Type B pancreatic cell (in vitro differentiated cells): ENCODE measurements around the gene LAPTM5. TPM values are rescaled to one million over a fixed set of nuclear protein-coding genes. Genes with fewer than 3 reads are reported as not detected.

Source experiments
- DNase-seq: peaks from one replicate; pipeline ENCODE4 v3.0.0; 2021; ENCODE audit warnings: mixed read lengths; ENCODE audit not compliant: unreplicated experiment; ENCODE audit errors: extremely low spot score
- H3K27ac Mint-ChIP-seq: 2 replicates; pipeline ENCODE4 v1.8.0; 2021; ENCODE audit warnings: mild to moderate bottlenecking, mixed read lengths
- H3K27me3 Mint-ChIP-seq: 2 replicates; pipeline ENCODE4 v1.8.0; 2021; ENCODE audit warnings: mixed read lengths
- H3K36me3 Mint-ChIP-seq: 2 replicates; pipeline ENCODE4 v1.8.0; 2021; ENCODE audit warnings: mixed read lengths
- H3K4me1 Mint-ChIP-seq: one replicate; pipeline ENCODE4 v1.8.0; 2021; ENCODE audit warnings: mixed read lengths; ENCODE audit not compliant: unreplicated experiment
- H3K4me3 Mint-ChIP-seq: 2 replicates; pipeline ENCODE4 v1.8.0; 2021; ENCODE audit warnings: mild to moderate bottlenecking, mixed read lengths
- H3K9me3 Mint-ChIP-seq: 2 replicates; pipeline ENCODE4 v1.8.0; 2021; ENCODE audit warnings: mixed read lengths
- total RNA-seq: library from RNA; stranded (reverse); gene quantifications from 2 replicates; pipeline ENCODE4 v1.2.1, GENCODE V29; 2021; ENCODE audit warnings: low replicate concordance
- TF ChIP-seq, protein P1 (sequence below): fragments of 200-600 bp; sonication (generic); conservative IDR thresholded peaks from 2 replicates; pipeline ENCODE4 v1.5.0; 2021; ENCODE audit warnings: antibody characterized with exemption, mild to moderate bottlenecking

The LAPTM5 gene
- total RNA-seq, 1 donor from 2014 or later, result 0.24 TPM

- Mint-ChIP-seq H3K9me3 (no peaks in the 10 kb centered on the region), H3K36me3 (no peaks in the 10 kb centered on the region), H3K4me3 (no peak overlapping the region), H3K4me1 (peaks cover 24% of the 10 kb centered on the region), H3K27ac (no peak overlapping the region), H3K27me3 (no peaks in the 10 kb centered on the region)
- no peak for DNase-seq
- TF ChIP-seq, protein P1, sequence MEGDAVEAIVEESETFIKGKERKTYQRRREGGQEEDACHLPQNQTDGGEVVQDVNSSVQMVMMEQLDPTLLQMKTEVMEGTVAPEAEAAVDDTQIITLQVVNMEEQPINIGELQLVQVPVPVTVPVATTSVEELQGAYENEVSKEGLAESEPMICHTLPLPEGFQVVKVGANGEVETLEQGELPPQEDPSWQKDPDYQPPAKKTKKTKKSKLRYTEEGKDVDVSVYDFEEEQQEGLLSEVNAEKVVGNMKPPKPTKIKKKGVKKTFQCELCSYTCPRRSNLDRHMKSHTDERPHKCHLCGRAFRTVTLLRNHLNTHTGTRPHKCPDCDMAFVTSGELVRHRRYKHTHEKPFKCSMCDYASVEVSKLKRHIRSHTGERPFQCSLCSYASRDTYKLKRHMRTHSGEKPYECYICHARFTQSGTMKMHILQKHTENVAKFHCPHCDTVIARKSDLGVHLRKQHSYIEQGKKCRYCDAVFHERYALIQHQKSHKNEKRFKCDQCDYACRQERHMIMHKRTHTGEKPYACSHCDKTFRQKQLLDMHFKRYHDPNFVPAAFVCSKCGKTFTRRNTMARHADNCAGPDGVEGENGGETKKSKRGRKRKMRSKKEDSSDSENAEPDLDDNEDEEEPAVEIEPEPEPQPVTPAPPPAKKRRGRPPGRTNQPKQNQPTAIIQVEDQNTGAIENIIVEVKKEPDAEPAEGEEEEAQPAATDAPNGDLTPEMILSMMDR, result no peak
These were observed 14.0 kb downstream of the LAPTM5 start for GRCh38 chr1:30743584-30744059.

DNA sequence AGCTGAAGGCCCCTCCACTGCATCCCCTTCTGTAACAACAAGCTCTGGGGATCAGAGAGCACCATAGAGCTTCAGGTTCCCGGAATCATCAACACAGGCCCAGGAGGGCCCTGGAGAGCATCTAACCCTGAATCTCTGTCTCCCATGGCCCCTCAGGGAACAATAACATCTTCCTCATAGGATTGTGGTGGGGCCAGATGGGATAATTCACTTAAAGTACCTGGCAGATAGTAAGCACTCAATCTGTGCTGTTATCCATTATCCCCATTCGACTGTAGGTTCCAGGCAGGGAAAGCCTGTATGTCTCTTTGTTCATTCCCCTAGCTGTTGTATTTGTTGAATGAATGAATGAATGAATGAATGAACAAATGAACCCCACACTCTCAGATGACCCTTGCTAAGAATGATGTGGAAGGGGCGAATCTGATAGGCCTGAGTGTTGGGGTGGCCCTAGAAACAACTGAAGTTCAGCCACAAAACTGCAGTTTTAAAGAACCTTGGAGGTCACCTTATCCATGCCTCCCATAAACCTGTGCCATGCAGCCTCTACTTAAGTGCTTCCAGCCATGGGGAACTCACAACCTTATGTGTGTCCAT lies 14.5 kb downstream of the LAPTM5 start:
- no peaks in the 10 kb centered on the region for H3K9me3 Mint-ChIP-seq
- no peak overlapping the region for H3K4me3 Mint-ChIP-seq
- H3K27me3 Mint-ChIP-seq, result no peaks in the 10 kb centered on the region
- H3K27ac Mint-ChIP-seq, result no peak overlapping the region
- H3K4me1 Mint-ChIP-seq, result peaks cover 18% of the 10 kb centered on the region
- DNase-seq, result no peak
- no peaks in the 10 kb centered on the region for H3K36me3 Mint-ChIP-seq
- TF ChIP-seq, protein P1, result no peak

- Mint-ChIP-seq H3K9me3 (no peaks in the 10 kb centered on the region), H3K27ac (no peak overlapping the region), H3K4me3 (no peak overlapping the region), H3K36me3 (no peaks in the 10 kb centered on the region), H3K27me3 (no peaks in the 10 kb centered on the region), H3K4me1 (peaks cover 12% of the 10 kb centered on the region)
- TF ChIP-seq, protein P1, result no peak
- DNase-seq, result no peak
These were observed 15.1 kb downstream of the LAPTM5 start for GRCh38 chr1:30742300-30742962.

- TF ChIP-seq, protein P1, result no peak
- DNase-seq, result no peak
- Mint-ChIP-seq H3K27me3 (no peaks in the 10 kb centered on the region), H3K36me3 (no peaks in the 10 kb centered on the region), H3K27ac (no peak overlapping the region), H3K4me3 (no peak overlapping the region), H3K9me3 (no peaks in the 10 kb centered on the region), H3K4me1 (peaks cover 2% of the 10 kb centered on the region)
These were observed 16.2 kb downstream of the LAPTM5 start for GRCh38 chr1:30741239-30741894.

GRCh38 chr1:30740251-30741238 lies 17.0 kb downstream of the LAPTM5 start:
- no peak for DNase-seq
- Mint-ChIP-seq H3K4me3 (no peak overlapping the region), H3K36me3 (no peaks in the 10 kb centered on the region), H3K9me3 (no peaks in the 10 kb centered on the region), H3K27me3 (no peaks in the 10 kb centered on the region), H3K27ac (no peak overlapping the region), H3K4me1 (no peaks in the 10 kb centered on the region)
- TF ChIP-seq, protein P1, result no peak
